HG02571 (cell line): Measurements from ENCODE around the gene DPH3.

Experiments used
- ATAC-seq: cut with Tn5 transposase; IDR thresholded peaks from one replicate; pipeline ENCODE4 v1.9.1; 2021; ENCODE audit warnings: mild to moderate bottlenecking, moderate library complexity; ENCODE audit not compliant: unreplicated experiment

Gene DPH3

GRCh38 chr3:16257309-16257708, 7.4 kb downstream of the DPH3 start:
- no peak for ATAC-seq

GRCh38 chr3:16255726-16256125, 9.0 kb downstream of the DPH3 start:
- ATAC-seq, result no peak

DNA sequence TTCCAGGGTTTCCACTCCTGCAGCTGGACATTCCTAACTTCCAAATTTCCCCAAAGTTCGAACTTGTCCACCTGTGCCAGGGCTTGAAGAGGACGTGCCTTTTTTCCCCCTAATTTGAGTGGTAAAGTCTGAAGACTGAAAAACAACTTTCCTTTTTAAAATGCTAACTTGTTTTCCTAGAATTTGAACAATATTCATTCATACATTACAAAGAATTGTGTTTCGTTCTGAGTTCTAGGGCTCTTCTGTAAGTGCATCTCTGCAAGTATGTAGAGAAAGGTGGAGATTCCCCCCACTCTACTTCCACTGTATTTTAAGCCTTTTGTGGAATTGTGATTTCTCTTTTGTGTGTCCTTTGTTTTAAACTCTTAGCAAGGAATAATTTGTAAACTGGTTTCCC, 9.4 kb downstream of the DPH3 start:
- no peak for ATAC-seq

DNA sequence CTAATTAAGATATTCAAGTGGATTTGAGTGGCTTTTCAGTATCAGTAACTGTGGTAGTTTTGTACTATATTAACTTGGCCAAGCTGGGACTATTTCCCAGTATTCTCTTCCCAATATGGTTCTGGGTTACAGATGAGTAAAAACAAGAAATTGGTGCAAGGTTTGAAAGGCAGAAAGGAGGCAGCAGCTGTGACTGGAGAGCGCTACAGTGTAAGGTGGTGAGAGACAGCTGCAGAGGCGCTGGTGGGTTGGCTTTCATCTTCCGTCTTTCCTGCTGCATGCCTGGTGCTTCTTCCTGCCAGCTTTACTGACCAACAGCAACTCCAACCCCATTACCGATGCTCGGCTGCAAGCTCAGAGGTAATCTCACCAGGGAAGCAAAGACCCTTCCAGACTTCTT, 9.8 kb downstream of the DPH3 start:
- no peak for ATAC-seq

- no peak for ATAC-seq
These were observed 11.1 kb downstream of the DPH3 start for GRCh38 chr3:16253601-16254000.

GRCh38 chr3:16252988-16253387, 11.8 kb downstream of the DPH3 start:
- ATAC-seq, result no peak

GRCh38 chr3:16252243-16252978, 12.3 kb downstream of the DPH3 start:
- no peak for ATAC-seq

DNA sequence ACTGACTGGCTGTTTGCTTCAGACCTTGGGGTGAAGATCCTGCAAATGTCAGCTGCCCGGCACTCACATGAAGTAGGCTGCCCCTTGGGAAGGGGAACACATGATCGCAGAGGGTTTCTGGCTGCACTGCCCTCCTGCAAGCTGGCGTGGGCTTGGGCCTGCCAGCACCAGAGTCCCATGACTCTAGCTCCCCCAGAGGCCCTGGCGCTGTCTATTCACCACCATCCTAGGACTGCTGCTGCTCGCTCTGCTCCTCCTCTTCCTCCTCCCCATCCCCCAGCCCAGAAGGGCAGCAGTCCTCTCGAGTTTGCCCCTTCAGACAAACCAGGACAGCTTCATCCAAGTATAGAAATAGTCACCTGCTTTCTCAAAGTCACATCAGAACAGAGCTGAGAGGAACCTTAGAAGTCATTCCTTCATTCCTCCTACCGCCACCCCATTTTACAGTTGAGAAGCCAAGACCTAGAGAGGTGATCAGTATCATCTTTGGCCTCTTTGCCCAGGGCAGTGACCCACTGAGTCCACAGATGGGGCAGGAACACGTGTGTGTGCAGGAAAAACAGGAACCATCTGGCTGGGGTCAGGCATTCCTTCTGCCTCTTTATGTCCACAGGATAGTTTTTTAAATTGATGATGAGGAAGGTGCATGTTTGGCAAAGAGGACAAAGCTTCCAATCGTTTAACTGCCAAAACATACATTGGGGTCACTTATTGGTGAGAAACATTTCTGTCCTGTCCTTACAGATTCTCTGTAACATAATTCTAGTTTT, 13.2 kb downstream of the DPH3 start:
- no peak for ATAC-seq

DNA sequence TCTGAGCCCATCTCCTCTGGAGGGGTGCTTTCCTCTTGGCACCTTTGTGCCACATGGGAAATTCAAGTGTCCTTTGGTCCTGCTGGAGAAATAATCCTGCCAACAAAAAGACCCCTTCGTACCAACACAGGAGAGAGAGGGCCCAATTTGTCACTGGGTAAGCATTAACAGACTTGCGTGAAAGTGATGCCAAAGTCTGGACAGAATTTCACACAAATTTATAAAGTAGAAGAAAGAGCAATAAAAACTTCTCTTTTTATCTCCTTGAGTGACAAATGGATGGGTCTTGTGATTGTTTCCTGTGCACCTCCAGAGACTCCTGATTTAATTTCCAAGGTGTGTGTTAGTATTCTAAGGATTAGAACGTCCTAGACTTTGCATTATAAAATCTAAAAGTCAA, 14.9 kb downstream of the DPH3 start:
- no peak for ATAC-seq

GRCh38 chr3:16249336-16249735, 15.4 kb downstream of the DPH3 start:
- no peak for ATAC-seq

DNA sequence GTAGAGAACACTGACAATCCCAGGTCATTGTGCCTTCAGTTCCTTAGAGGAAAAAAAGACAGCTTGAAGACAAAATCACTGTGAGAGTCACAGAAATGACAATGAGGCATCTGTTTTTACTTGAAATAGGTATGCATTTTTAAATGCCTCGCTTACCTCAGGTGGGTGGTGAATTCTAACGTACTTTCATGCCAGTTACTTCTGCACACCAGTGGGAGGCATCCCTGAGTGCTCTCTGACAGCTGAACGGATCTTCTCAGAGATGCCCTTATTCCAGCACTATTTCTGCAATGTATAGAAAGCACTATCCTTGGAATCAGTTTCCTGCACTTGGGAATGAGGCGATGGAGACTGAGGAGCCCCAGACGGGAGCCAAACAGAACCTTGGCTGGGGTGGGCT, 16.2 kb downstream of the DPH3 start:
- ATAC-seq, result no peak

GRCh38 chr3:16247282-16248061, 17.3 kb downstream of the DPH3 start:
- ATAC-seq, result peak; percentile 73

GRCh38 chr3:16245609-16246008, 19.1 kb downstream of the DPH3 start:
- ATAC-seq, result no peak

- ATAC-seq, result no peak
These were observed 20.8 kb downstream of the DPH3 start for GRCh38 chr3:16243706-16244490.

DNA sequence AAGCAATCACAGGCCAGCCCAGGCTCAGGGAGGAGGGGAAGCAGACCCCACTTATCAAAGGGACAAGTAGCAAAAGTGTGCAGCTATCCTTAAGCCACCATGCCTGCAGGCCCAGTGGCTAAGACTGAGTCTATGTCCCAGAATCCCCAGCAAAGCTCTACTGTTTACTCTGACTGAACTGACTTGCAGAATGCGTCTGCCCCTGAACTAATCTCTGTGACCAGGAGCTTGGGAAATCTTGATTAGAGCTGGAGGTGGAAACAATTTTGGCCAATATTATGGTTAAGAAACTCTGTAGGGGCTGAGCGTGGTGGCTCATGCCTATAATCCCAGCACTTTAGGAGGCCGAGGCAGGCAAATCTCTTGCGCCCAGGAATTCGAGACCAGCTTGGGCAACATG, 22.6 kb downstream of the DPH3 start:
- no peak for ATAC-seq

DNA sequence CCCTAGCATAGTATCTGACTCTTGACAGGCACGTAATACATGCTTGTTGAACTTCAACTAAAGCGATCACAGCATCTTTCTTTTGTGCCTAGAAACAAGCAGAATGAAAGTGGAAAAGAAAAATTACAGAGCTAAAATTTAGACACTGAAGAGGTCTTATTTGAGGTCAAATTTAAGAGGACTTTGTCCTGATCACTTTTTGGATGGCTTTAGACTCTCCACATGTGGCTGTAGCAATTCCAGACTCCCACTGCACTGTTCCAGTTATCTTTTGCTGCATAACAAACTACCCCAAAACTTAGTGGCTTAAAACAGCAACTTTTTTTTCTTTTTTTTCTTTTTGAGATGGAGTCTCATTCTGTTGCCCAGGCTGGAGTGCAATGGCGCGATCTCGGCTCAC, 23.5 kb downstream of the DPH3 start:
- no peak for ATAC-seq

- no peak for ATAC-seq
These were observed 24.3 kb downstream of the DPH3 start for GRCh38 chr3:16240229-16241023.

- ATAC-seq, result no peak
These were observed 25.0 kb downstream of the DPH3 start for GRCh38 chr3:16239780-16240179.

- ATAC-seq, result no peak
These were observed 25.5 kb downstream of the DPH3 start for GRCh38 chr3:16239086-16239770.
